Caco-2 (cell line): ENCODE data around the gene ARHGAP18. TPM values are rescaled to one million over a fixed set of nuclear protein-coding genes. Genes with fewer than 3 reads are reported as not detected.

Experiments used
- BruUV-seq: library from RNA; stranded (reverse); fragments of 400-500 nt; replicated peaks from 2 replicates; lab custom pipeline; 2021; lab: Mats Ljungman, UMichigan
- CTCF ChIA-PET: fragments of 300-600 bp; sonication (Branson Sonifier 250); formaldehyde crosslinking; loops from one replicate; lab custom pipeline; 2022; ENCODE audit warnings: antibody characterized with exemption; lab: Charles Lee
- POLR2A ChIA-PET: fragments of 300-600 bp; sonication (Branson Sonifier 250); formaldehyde crosslinking; loops from one replicate; lab custom pipeline; 2022; ENCODE audit warnings: antibody characterized with exemption; lab: Charles Lee
- DNase-seq, 2 experiments: peaks; one replicate each; pipeline versions ENCODE4 v3.0.0 to v3.0.0-alpha.2; 2020 to 2022
- H3K27me3 ChIP-seq: replicated peaks from 2 replicates; pipeline ENCODE4 v1.6.0; 2011; ENCODE audit warnings: low read length; ENCODE audit not compliant: control insufficient read depth, insufficient read depth
- H3K36me3 ChIP-seq: 2 replicates; pipeline ENCODE4 v1.5.1; 2011; ENCODE audit warnings: low read length; ENCODE audit not compliant: control insufficient read depth, insufficient read depth
- H3K4me1 ChIP-seq: fragments of 250-450 bp; sonication (Bioruptor Pico); 2 replicates; pipeline ENCODE4 v1.5.1; 2020; ENCODE audit warnings: mild to moderate bottlenecking
- H3K4me3 ChIP-seq: 2 replicates; pipeline ENCODE4 v1.5.1; 2011; ENCODE audit warnings: low read depth, mild to moderate bottlenecking, control low read depth, low read length
- H3K9me3 ChIP-seq: fragments of 250-450 bp; sonication (Bioruptor Pico); 2 replicates; pipeline ENCODE4 v1.5.1; 2020; ENCODE audit warnings: mild to moderate bottlenecking, moderate library complexity
- H3K27ac Mint-ChIP-seq: one replicate; pipeline ENCODE4 v1.8.0; 2022; ENCODE audit warnings: mixed read lengths; ENCODE audit not compliant: unreplicated experiment
- H3K27me3 Mint-ChIP-seq: one replicate; pipeline ENCODE4 v1.8.0; 2022; ENCODE audit warnings: mixed read lengths; ENCODE audit not compliant: insufficient read depth, unreplicated experiment
- H3K36me3 Mint-ChIP-seq: one replicate; pipeline ENCODE4 v1.8.0; 2022; ENCODE audit warnings: mild to moderate bottlenecking, mixed read lengths; ENCODE audit not compliant: insufficient read depth, unreplicated experiment
- H3K4me1 Mint-ChIP-seq: one replicate; pipeline ENCODE4 v1.8.0; 2022; ENCODE audit warnings: low read depth, mixed read lengths; ENCODE audit not compliant: unreplicated experiment
- H3K4me3 Mint-ChIP-seq: one replicate; pipeline ENCODE4 v1.8.0; 2022; ENCODE audit warnings: mild to moderate bottlenecking, moderate library complexity, mixed read lengths; ENCODE audit not compliant: unreplicated experiment
- H3K9me3 Mint-ChIP-seq: one replicate; pipeline ENCODE4 v1.8.0; 2022; ENCODE audit warnings: mixed read lengths; ENCODE audit not compliant: unreplicated experiment
- intact Hi-C: fragments of 100-400 bp; cut with micrococcal nuclease; formaldehyde crosslinking; loops from one replicate; pipeline ENCODE4 v1.10.0; 2022; ENCODE audit not compliant: unreplicated experiment
- total RNA-seq: library from RNA; stranded (reverse); gene quantifications from 2 replicates; pipeline ENCODE4 v1.2.3, GENCODE V29; 2022
- TF ChIP-seq, protein P1 (sequence below), 2 experiments: fragments of 200-600 bp in 1 of 2; IDR thresholded peaks; 1 replicate in 1 of 2; 2 replicates in 1 of 2; pipeline versions ENCODE4 v1.5.1 to v1.8.0; 2011 to 2022; ENCODE audit warnings: antibody characterized with exemption in 1 of 2, control low read depth in 1 of 2, inconsistent platforms in 1 of 2, low read depth in 1 of 2, low read length in 1 of 2, mild to moderate bottlenecking in 1 of 2, moderate library complexity in 1 of 2; ENCODE audit not compliant: insufficient read depth in 1 of 2, severe bottlenecking in 1 of 2, unreplicated experiment in 1 of 2

Gene ARHGAP18
- total RNA-seq, 1 experiment from 2014 or later, result 15.0 TPM

DNA sequence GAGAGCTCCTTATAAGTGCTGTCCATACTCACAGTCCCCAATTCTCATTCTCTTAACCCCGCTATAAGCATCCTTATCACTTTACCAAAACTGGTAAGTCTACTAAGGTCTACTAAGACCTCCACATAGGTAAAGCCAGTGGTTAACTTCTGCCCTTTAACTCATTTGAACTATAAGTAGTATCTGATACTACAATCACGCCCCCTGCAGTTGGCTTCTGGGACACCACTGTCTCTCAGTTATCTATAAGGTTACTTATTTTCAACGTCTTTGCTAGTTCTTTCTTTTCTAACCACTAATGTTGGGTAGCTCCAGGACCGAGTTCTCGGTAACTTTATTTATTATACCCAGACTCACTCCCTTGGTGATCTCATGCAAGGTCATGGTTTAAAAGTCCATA, 142.6 kb downstream of the ARHGAP18 start:
- peaks cover 20% of the 10 kb centered on the region for H3K9me3 Mint-ChIP-seq
- no peak overlapping the region for H3K4me3 Mint-ChIP-seq
- H3K27me3 Mint-ChIP-seq, result no peaks in the 10 kb centered on the region
- BruUV-seq, result no TSS peak
- intact Hi-C loops, result loop anchor here (1.0 kb wide), 1 partner anchor 68 kb away; no protein-coding TSS in a partner anchor
- POLR2A ChIA-PET, result no interaction called here
- peaks cover 27% of the 10 kb centered on the region for H3K4me1 Mint-ChIP-seq
- CTCF ChIA-PET, result no interaction called here
- H3K36me3 Mint-ChIP-seq, result peaks cover 10% of the 10 kb centered on the region
- peak in 1 of 2 experiments; percentile 21 for DNase-seq
- H3K4me3 ChIP-seq, result no peak overlapping the region
- H3K36me3 ChIP-seq, result no peaks in the 10 kb centered on the region
- TF ChIP-seq, protein P1, sequence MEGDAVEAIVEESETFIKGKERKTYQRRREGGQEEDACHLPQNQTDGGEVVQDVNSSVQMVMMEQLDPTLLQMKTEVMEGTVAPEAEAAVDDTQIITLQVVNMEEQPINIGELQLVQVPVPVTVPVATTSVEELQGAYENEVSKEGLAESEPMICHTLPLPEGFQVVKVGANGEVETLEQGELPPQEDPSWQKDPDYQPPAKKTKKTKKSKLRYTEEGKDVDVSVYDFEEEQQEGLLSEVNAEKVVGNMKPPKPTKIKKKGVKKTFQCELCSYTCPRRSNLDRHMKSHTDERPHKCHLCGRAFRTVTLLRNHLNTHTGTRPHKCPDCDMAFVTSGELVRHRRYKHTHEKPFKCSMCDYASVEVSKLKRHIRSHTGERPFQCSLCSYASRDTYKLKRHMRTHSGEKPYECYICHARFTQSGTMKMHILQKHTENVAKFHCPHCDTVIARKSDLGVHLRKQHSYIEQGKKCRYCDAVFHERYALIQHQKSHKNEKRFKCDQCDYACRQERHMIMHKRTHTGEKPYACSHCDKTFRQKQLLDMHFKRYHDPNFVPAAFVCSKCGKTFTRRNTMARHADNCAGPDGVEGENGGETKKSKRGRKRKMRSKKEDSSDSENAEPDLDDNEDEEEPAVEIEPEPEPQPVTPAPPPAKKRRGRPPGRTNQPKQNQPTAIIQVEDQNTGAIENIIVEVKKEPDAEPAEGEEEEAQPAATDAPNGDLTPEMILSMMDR (IDR thresholded peaks at IDR 0.05; ENCODE audit: insufficient read depth in 1 of 2, low read depth in 1 of 2, low read length in 1 of 2, severe bottlenecking in 1 of 2, unreplicated experiment in 1 of 2), result peak in 1 of 2 experiments; percentile 32
- H3K9me3 ChIP-seq, result no peaks in the 10 kb centered on the region
- no peaks in the 10 kb centered on the region for H3K27me3 ChIP-seq
- peaks cover 31% of the 10 kb centered on the region for H3K4me1 ChIP-seq
- no peak overlapping the region for H3K27ac Mint-ChIP-seq

DNA sequence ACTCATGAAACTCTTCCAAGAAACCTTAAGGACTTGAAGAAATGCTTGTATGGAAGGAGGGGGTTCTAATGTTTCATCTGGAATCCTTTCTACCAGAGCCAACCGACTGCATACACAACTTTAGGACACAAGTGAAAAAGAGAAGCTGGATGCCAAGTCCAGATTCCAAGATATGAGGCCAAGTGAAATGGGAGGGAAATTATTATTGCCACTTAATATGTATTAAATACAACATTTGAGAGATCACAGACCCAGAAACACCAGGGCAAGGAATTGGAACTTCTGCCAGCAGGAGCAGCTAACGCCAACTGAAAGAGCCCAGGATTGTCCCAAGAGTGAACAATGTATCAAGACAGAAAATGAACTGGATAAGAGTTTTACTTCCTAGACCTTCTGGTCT, 144.2 kb downstream of the ARHGAP18 start:
- H3K9me3 Mint-ChIP-seq, result peaks cover 12% of the 10 kb centered on the region
- DNase-seq, result no peak
- Histone ChIP-seq H3K9me3 (no peaks in the 10 kb centered on the region), H3K36me3 (no peaks in the 10 kb centered on the region), H3K4me1 (peaks cover 31% of the 10 kb centered on the region), H3K4me3 (no peak overlapping the region), H3K27me3 (no peaks in the 10 kb centered on the region)
- no peaks in the 10 kb centered on the region for H3K27me3 Mint-ChIP-seq
- H3K27ac Mint-ChIP-seq, result peak overlapping the region; percentile 42
- H3K4me1 Mint-ChIP-seq, result peaks cover 27% of the 10 kb centered on the region
- BruUV-seq, result no TSS peak
- TF ChIP-seq, protein P1 (IDR thresholded peaks at IDR 0.05; ENCODE audit: insufficient read depth in 1 of 2, low read depth in 1 of 2, low read length in 1 of 2, severe bottlenecking in 1 of 2, unreplicated experiment in 1 of 2), result no peak
- intact Hi-C loops, result loop anchor here (1.0 kb wide), 1 partner anchor 21 kb away; no protein-coding TSS in a partner anchor
- peaks cover 10% of the 10 kb centered on the region for H3K36me3 Mint-ChIP-seq
- no peak overlapping the region for H3K4me3 Mint-ChIP-seq
- POLR2A ChIA-PET, result no interaction called here
- CTCF ChIA-PET, result interaction anchor here (0.7 to 2.7 kb wide), 4 partner anchors 9 to 95 kb away, joined by 3 to 13 read pairs (median 5); no protein-coding TSS in a partner anchor

GRCh38 chr6:129565366-129565765, 144.6 kb downstream of the ARHGAP18 start:
- Mint-ChIP-seq H3K9me3 (peaks cover 7% of the 10 kb centered on the region), H3K4me1 (peaks cover 27% of the 10 kb centered on the region), H3K27me3 (no peaks in the 10 kb centered on the region), H3K27ac (peak overlapping the region; percentile 42), H3K36me3 (peaks cover 6% of the 10 kb centered on the region), H3K4me3 (peak overlapping the region; percentile 4)
- no peaks in the 10 kb centered on the region for H3K36me3 ChIP-seq
- H3K4me3 ChIP-seq, result no peak overlapping the region
- no peaks in the 10 kb centered on the region for H3K9me3 ChIP-seq
- BruUV-seq, result no TSS peak
- DNase-seq, result peak; percentile 45 to 70
- H3K4me1 ChIP-seq, result peaks cover 31% of the 10 kb centered on the region
- POLR2A ChIA-PET, result interaction anchor here (0.6 kb wide), 1 partner anchor 76 kb away, joined by 3 read pairs; no protein-coding TSS in a partner anchor
- TF ChIP-seq, protein P1 (IDR thresholded peaks at IDR 0.05; ENCODE audit: insufficient read depth in 1 of 2, low read depth in 1 of 2, low read length in 1 of 2, severe bottlenecking in 1 of 2, unreplicated experiment in 1 of 2), result no peak
- H3K27me3 ChIP-seq, result no peaks in the 10 kb centered on the region
- CTCF ChIA-PET, result interaction anchor here (0.7 to 2.7 kb wide), 4 partner anchors 10 to 95 kb away, joined by 3 to 13 read pairs (median 5); no protein-coding TSS in a partner anchor
- intact Hi-C loops, result loop anchor here (1.0 kb wide), 1 partner anchor 20 kb away; no protein-coding TSS in a partner anchor
